SK-N-SH (cell line): Measurements from ENCODE around the gene IGDCC3. TPM values are rescaled to one million over a fixed set of nuclear protein-coding genes. Genes with fewer than 3 reads are reported as not detected.

Experiments used
- CTCF ChIA-PET: fragments of 300-600, 350-600 bp; formaldehyde crosslinking; extraction: SDS; loops from one replicate; lab custom pipeline; 2021; lab: Yijun Ruan, JAX
- POLR2A ChIA-PET: fragments of 350-600 bp; sonication (Branson Sonifier 250); formaldehyde crosslinking; extraction: SDS; loops from one replicate; lab custom pipeline; 2020; ENCODE audit warnings: antibody characterized with exemption, inconsistent platforms; lab: Yijun Ruan, JAX
- DNase-seq: peaks from one replicate; pipeline ENCODE4 v3.0.0; 2012
- H2AFZ ChIP-seq: fragments of 200-600 bp; sonication (generic); 2 replicates; pipeline ENCODE4 v1.8.1; 2016; ENCODE audit warnings: antibody characterized with exemption, mild to moderate bottlenecking, low read depth
- H3F3A ChIP-seq: fragments of 200-600 bp; sonication (generic); replicated peaks from 2 replicates; pipeline ENCODE3; 2016; ENCODE audit warnings: antibody characterized with exemption, mild to moderate bottlenecking; ENCODE audit not compliant: insufficient read depth
- H3K27ac ChIP-seq, 2 experiments: fragments of 200-500 bp in 1 of 2; fragments of 200-600 bp in 1 of 2; sonication (Bioruptor generic) in 1 of 2; sonication (generic), shearing (Covaris generic) in 1 of 2; 2 replicates each; pipeline versions ENCODE4 v1.5.1 to v1.6.1; 2014 to 2016; ENCODE audit warnings: low read depth in 2 of 2, inconsistent platforms in 1 of 2, low read length in 1 of 2, mild to moderate bottlenecking in 1 of 2, mixed read lengths in 1 of 2
- H3K27me3 ChIP-seq: fragments of 200-600 bp; sonication (generic), shearing (Covaris generic); 2 replicates; pipeline ENCODE4 v1.6.1; 2016; ENCODE audit warnings: mixed run types; ENCODE audit not compliant: insufficient read depth
- H3K36me3 ChIP-seq, 2 experiments: fragments of 200-500 bp in 1 of 2; fragments of 200-600 bp in 1 of 2; sonication (Bioruptor generic) in 1 of 2; sonication (generic) in 1 of 2; replicated peaks in 1 of 2; 2 replicates each; pipeline versions ENCODE3 to v1.5.1; 2014 to 2016; ENCODE audit warnings: low read length in 1 of 2, mild to moderate bottlenecking in 1 of 2; ENCODE audit not compliant: insufficient read depth in 2 of 2, control insufficient read depth in 1 of 2
- H3K4me1 ChIP-seq, 2 experiments: fragments of 200-500 bp in 1 of 2; fragments of 200-600 bp in 1 of 2; sonication (Bioruptor generic) in 1 of 2; sonication (generic), shearing (Covaris generic) in 1 of 2; 2 replicates each; pipeline versions ENCODE4 v1.5.1 to v1.6.1; 2014 to 2016; ENCODE audit warnings: low read depth in 1 of 2, low read length in 1 of 2, mixed run types in 1 of 2; ENCODE audit not compliant: insufficient read depth in 2 of 2, control insufficient read depth in 1 of 2
- H3K4me2 ChIP-seq: fragments of 200-600 bp; sonication (generic), shearing (Covaris generic); 2 replicates; pipeline ENCODE4 v1.6.1; 2017; ENCODE audit warnings: mixed run types
- H3K4me3 ChIP-seq, 2 experiments: fragments of 200-500 bp in 1 of 2; fragments of 200-600 bp in 1 of 2; sonication (Bioruptor generic) in 1 of 2; sonication (generic), shearing (Covaris generic) in 1 of 2; 2 replicates each; pipeline versions ENCODE4 v1.5.1 to v1.8.1; 2014 to 2016; ENCODE audit warnings: low read depth in 2 of 2, inconsistent platforms in 1 of 2, low read length in 1 of 2, mild to moderate bottlenecking in 1 of 2, mixed read lengths in 1 of 2, moderate library complexity in 1 of 2
- H3K79me2 ChIP-seq: fragments of 200-600 bp; sonication (generic); 2 replicates; pipeline ENCODE4 v1.8.1; 2017; ENCODE audit warnings: mild to moderate bottlenecking; ENCODE audit not compliant: insufficient read depth
- H3K9ac ChIP-seq: fragments of 200-600 bp; sonication (generic); 2 replicates; pipeline ENCODE4 v1.6.1; 2017; ENCODE audit warnings: mixed run types
- H3K9me2 ChIP-seq: fragments of 200-600 bp; sonication (generic); 2 replicates; pipeline ENCODE4 v1.6.1; 2017; ENCODE audit warnings: mixed run types
- H3K9me3 ChIP-seq: fragments of 200-600 bp; sonication (generic); 2 replicates; pipeline ENCODE4 v1.6.1; 2017; ENCODE audit warnings: mixed run types, mild to moderate bottlenecking, moderate library complexity
- H4K20me1 ChIP-seq: fragments of 200-600 bp; sonication (generic); 2 replicates; pipeline ENCODE4 v1.6.1; 2017; ENCODE audit warnings: mild to moderate bottlenecking, mixed run types; ENCODE audit not compliant: insufficient read depth
- CHD2 ChIP-seq: fragments of 150-350 bp; IDR thresholded peaks from 2 replicates; pipeline ENCODE4 v1.6.1; 2018; ENCODE audit warnings: low read length; ENCODE audit not compliant: partially characterized antibody
- CTCF ChIP-seq: fragments of 200-600 bp; sonication (generic); IDR thresholded peaks from 2 replicates; pipeline ENCODE4 v1.6.1; 2017; ENCODE audit warnings: antibody characterized with exemption, mild to moderate bottlenecking, moderate library complexity
- EP300 ChIP-seq, 2 experiments: IDR thresholded peaks; 2 replicates each; pipeline versions ENCODE4 v1.4.0 to v1.6.1; 2012; ENCODE audit warnings: borderline replicate concordance in 1 of 2, low read depth in 1 of 2, low read length in 1 of 2
- EZH2phosphoT487 ChIP-seq: fragments of 200-600 bp; sonication (generic); IDR thresholded peaks from 2 replicates; pipeline ENCODE4 v1.6.1; 2017; ENCODE audit warnings: low read depth, mixed run types, mild to moderate bottlenecking, antibody characterized with exemption, moderate library complexity, borderline replicate concordance
- FOSL2 ChIP-seq: IDR thresholded peaks from 2 replicates; pipeline ENCODE4 v1.4.0; 2012; ENCODE audit warnings: low read depth, mild to moderate bottlenecking, moderate library complexity, borderline replicate concordance
- FOXJ3 ChIP-seq: sonication (generic); formaldehyde crosslinking; IDR thresholded peaks from 2 replicates; pipeline ENCODE4 v1.5.1; 2020; ENCODE audit warnings: mild to moderate bottlenecking, missing genetic modification reagents
- FOXM1 ChIP-seq: IDR thresholded peaks from 2 replicates; pipeline ENCODE4 v1.4.0; 2012; ENCODE audit warnings: low read depth, mild to moderate bottlenecking
- GATA2 ChIP-seq: sonication (generic); formaldehyde crosslinking; IDR thresholded peaks from 2 replicates; pipeline ENCODE4 v1.5.0; 2020; ENCODE audit warnings: mild to moderate bottlenecking, missing genetic modification reagents
- JUND ChIP-seq: IDR thresholded peaks from 2 replicates; pipeline ENCODE4 v1.4.0; 2012
- MAX ChIP-seq: IDR thresholded peaks from 2 replicates; pipeline ENCODE4 v1.4.0; 2012; ENCODE audit warnings: low read depth
- MXI1 ChIP-seq: IDR thresholded peaks from 2 replicates; pipeline ENCODE4 v1.6.1; 2012; ENCODE audit warnings: mild to moderate bottlenecking, low read depth, low read length, improper control_type of control experiment
- NFIC ChIP-seq: IDR thresholded peaks from 2 replicates; pipeline ENCODE4 v1.4.0; 2012; ENCODE audit warnings: borderline replicate concordance
- POLR2AphosphoS5 ChIP-seq: IDR thresholded peaks from 2 replicates; pipeline ENCODE4 v1.6.1; 2012; ENCODE audit warnings: low read depth, low read length
- RCOR1 ChIP-seq: fragments of 150-350 bp; IDR thresholded peaks from 2 replicates; pipeline ENCODE4 v1.6.1; 2017; ENCODE audit warnings: antibody characterized with exemption, low read length
- REST ChIP-seq: IDR thresholded peaks from 2 replicates; pipeline ENCODE4 v1.6.1; 2012; ENCODE audit warnings: mild to moderate bottlenecking, low read depth, low read length, moderate library complexity
- SIN3A ChIP-seq: IDR thresholded peaks from 2 replicates; pipeline ENCODE4 v1.6.1; 2012; ENCODE audit warnings: low read depth, mild to moderate bottlenecking, low read length, moderate library complexity, borderline replicate concordance
- SMC3 ChIP-seq: IDR thresholded peaks from 2 replicates; pipeline ENCODE4 v1.6.1; 2012; ENCODE audit warnings: low read depth, low read length, improper control_type of control experiment
- TCF12 ChIP-seq: IDR thresholded peaks from 2 replicates; pipeline ENCODE4 v1.4.0; 2012
- TEAD4 ChIP-seq: IDR thresholded peaks from 2 replicates; pipeline ENCODE4 v1.4.0; 2012; ENCODE audit warnings: mild to moderate bottlenecking, borderline replicate concordance; ENCODE audit not compliant: insufficient read depth
- USF2 ChIP-seq: fragments of 150-350 bp; IDR thresholded peaks from 2 replicates; pipeline ENCODE4 v1.6.1; 2017; ENCODE audit warnings: antibody characterized with exemption, low read length, low read depth, borderline replicate concordance
- WGBS: methylation state at CpG from one replicate; pipeline ENCODE4 v1.1.6; 2017; ENCODE audit warnings: low lambda C conversion rate; 5-methylcytosine and 5-hydroxymethylcytosine counted together
- polyA plus RNA-seq, 3 experiments: library from polyadenylated mRNA; depleted of rRNA; stranded (reverse); fragments of >200 nt; gene quantifications; 2 replicates each; pipeline ENCODE4 v1.2.3, GENCODE V29; 2012

The IGDCC3 gene
- polyA plus RNA-seq, 1 of the 3 experiments (the other 2 are of a cell fraction) = 0.43 TPM

- Histone ChIP-seq H3K9me2 (no peaks in the 10 kb centered on the region), H3K4me3 (no peak overlapping the region), H3K36me3 (no peaks in the 10 kb centered on the region), H3K4me1 (peaks cover 0 to 16% of the 10 kb centered on the region in 2 experiments; a peak in 1 of 4 replicates), H3K9ac (no peak overlapping the region), H3K79me2 (no peaks in the 10 kb centered on the region), H3K9me3 (no peaks in the 10 kb centered on the region), H3F3A (peaks cover 6% of the 10 kb centered on the region), H3K27me3 (no peaks in the 10 kb centered on the region), H2AFZ (no peak overlapping the region), H4K20me1 (no peaks in the 10 kb centered on the region), H3K27ac (no peak overlapping the region), H3K4me2 (no peak overlapping the region)
- ChIA-PET CTCF (interaction anchor here (0.9 to 4.4 kb wide), 4 partner anchors 11 to 94 kb away, joined by 3 to 35 read pairs (median 4); no protein-coding TSS in a partner anchor), POLR2A (no interaction called here)
- 12% methylated on average over 1 of the region's 1 CpG for WGBS
- TF ChIP-seq USF2 = no peak
- no peak for TF ChIP-seq SIN3A
- no peak for TF ChIP-seq MAX
- no peak for TF ChIP-seq EP300 (IDR thresholded peaks at IDR 0.05; ENCODE audit: borderline replicate concordance in 1 of 2, low read depth in 1 of 2, low read length in 1 of 2)
- no peak for TF ChIP-seq MXI1
- no peak for TF ChIP-seq POLR2AphosphoS5
- TF ChIP-seq CTCF = no peak
- TF ChIP-seq RCOR1 = no peak
- no peak for TF ChIP-seq NFIC
- TF ChIP-seq CHD2 = no peak
- TF ChIP-seq SMC3 = no peak
- TF ChIP-seq FOXJ3 = no peak
- no peak for DNase-seq
Measured at GRCh38 chr15:65412556-65412955, 34.8 kb upstream of the IGDCC3 start.

- Histone ChIP-seq H3K4me2 (no peak overlapping the region), H3K27me3 (no peaks in the 10 kb centered on the region), H3K36me3 (no peaks in the 10 kb centered on the region), H3K79me2 (no peaks in the 10 kb centered on the region), H3K9ac (no peak overlapping the region), H3K4me3 (no peak overlapping the region), H3K9me3 (no peaks in the 10 kb centered on the region), H3K27ac (no peak overlapping the region), H3K9me2 (no peaks in the 10 kb centered on the region), H3K4me1 (peaks cover 0 to 12% of the 10 kb centered on the region in 2 experiments; a peak in 1 of 4 replicates), H3F3A (peaks cover 6% of the 10 kb centered on the region), H2AFZ (no peak overlapping the region), H4K20me1 (no peaks in the 10 kb centered on the region)
- ChIA-PET CTCF (interaction anchor here (2.6 to 4.4 kb wide), 2 partner anchors 10 to 11 kb away, joined by 28 to 35 read pairs; no protein-coding TSS in a partner anchor), POLR2A (no interaction called here)
- TF ChIP-seq TEAD4 = no peak
- TF ChIP-seq NFIC = no peak
- no peak for TF ChIP-seq GATA2 (CRISPR knock-in tag)
- no peak for TF ChIP-seq EZH2phosphoT487
- TF ChIP-seq JUND = no peak
- TF ChIP-seq FOSL2 = no peak
- TF ChIP-seq REST = no peak
- no peak for TF ChIP-seq TCF12
- TF ChIP-seq USF2 = no peak
- no peak for TF ChIP-seq FOXJ3
- no peak for TF ChIP-seq EP300 (IDR thresholded peaks at IDR 0.05; ENCODE audit: borderline replicate concordance in 1 of 2, low read depth in 1 of 2, low read length in 1 of 2)
- TF ChIP-seq RCOR1 = no peak
- no peak for TF ChIP-seq FOXM1
- 74% methylated on average over 5 of the region's 5 CpGs for WGBS
- DNase-seq = no peak
Measured at GRCh38 chr15:65411465-65412071, 33.8 kb upstream of the IGDCC3 start.
